NCI-H2081 treated with DMSO at 0.1 percent for 48 hours (cell line): ENCODE measurements around the gene WDR70.
"Not testable (repeated sequence)": the region's sequence is repeated elsewhere in the genome, so short reads cannot be mapped to it uniquely, and the experiment has no call there.

Experiments used
- DNase-seq: peaks from one replicate; lab custom pipeline; 2025; lab: John Stamatoyannopoulos, UW

WDR70 gene

DNA sequence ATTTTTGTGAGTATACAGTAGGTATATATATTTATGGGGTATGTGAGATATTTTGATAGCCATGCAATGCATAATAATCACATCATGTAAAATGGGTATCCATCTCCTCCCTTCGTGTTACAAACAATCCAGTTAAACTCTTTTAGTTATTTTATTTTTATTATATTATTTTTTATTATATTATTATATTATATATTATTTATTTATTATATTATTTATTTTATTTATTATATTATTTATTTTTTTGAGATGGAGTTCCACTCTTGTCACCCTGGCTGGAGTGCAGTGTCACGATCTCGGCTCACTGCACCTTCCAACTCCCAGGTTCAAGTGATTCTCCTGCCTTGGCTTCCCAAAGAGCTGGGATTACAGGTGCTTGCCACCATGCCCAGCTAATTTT lies 138.6 kb downstream of the WDR70 start:
- no peak for DNase-seq

DNA sequence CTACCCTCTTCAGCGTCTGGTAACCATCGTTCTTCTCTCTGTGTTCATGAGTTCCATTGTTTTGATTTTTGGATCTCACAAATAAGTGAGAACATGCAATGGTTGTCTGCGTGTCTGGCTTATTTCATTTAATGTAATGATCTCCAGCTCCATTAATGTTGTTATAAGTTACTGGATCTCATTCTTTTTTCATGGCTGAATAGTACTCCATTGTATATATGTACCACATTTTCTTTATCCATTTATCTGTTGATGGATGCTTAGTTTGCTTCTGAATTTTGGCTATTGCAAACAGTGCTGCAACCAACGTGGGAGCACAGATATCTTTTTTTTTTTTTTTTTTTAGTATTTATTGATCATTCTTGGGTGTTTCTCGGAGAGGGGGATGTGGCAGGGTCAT lies 139.2 kb downstream of the WDR70 start:
- DNase-seq, result not testable (repeated sequence)

DNA sequence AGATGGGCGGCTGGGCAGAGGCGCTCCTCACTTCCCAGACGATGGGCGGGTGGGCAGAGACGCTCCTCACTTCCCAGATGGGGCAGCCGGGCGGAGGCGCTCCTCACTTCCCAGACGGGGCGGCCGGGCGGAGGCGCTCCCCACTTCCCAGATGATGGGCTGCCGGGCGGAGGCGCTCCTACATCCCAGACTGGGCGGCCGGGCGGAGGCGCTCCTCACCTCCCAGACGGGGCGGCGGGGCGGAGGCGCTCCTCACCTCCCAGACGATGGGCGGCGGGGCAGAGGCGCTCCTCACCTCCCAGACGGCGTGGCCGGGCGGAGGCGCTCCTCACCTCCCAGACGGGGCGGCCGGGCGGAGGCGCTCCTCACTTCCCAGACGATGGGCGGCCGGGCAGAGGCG lies 140.2 kb downstream of the WDR70 start:
- no peak for DNase-seq

DNA sequence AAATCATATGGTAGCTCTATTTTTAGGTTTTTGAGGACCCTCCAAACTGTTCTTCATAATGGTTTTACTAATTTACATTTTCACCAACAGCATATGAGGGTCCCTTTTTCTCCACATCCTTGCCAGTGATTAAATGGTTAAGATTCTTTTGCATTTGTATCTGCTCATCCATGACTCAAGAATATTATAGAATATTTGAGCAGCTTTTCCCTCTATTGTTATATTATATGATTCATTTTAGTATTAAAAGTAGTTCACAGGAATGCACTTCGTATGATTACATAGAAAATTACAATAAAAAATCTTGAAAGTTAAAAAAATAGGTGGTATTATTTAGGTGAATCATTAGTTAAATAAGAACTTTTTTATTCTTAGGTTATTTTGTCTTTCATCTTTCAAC lies 140.7 kb downstream of the WDR70 start:
- DNase-seq, result no peak

DNA sequence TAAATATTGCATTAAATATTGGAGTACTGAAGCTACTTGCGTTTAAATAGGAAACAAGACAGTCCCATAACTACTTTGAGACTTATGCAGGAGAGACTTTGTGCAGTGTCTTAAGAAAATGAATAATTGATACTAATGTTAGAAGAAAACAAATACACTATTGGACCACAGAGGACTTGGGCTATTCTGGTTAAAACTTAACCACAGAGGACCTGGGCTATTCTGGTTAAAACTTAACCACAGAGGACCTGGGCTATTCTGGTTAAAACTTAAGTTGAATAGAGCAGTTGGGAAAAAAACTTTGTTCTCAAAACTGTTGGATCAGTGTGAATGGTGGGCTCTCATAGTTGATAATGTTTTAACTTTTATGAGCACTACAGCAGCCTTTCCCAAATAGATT lies 141.7 kb downstream of the WDR70 start:
- DNase-seq, result no peak

DNA sequence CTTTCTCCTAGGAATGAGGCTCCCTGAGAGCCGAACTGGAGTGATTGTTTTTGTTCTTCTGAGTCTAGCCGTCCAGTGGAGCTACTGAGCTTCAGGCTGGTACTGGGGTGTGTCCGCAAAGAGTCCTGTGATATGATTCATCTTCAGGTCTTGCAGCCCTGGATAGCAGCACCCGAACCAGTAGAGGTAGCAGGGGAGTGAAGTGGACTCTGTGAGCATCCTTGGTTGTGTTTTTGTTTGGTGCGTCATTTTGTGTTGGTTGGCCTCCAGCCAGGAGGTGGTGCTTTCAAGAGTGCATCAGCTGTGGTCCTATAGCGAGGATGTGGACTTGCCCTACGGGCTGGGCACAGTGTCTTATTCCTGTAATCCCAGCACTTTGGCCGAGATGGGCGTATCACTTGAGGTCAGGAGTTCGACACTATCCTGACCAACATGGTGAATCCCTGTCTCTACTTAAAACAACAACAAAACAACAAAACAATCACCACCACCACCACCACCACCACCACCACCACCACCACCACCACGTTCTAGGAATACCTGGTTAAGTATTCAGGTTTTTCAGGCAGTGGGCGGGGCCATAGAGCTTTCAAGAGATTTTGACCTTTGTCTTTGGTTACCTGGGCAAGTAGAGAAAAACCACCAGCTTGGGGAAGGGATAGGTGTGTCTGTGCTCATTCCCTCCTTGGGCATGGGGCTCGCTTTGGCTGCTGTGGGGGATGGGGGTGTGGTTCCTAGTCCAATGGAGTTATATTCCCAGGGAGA lies 154.0 kb downstream of the WDR70 start:
- DNase-seq, result no peak

DNA sequence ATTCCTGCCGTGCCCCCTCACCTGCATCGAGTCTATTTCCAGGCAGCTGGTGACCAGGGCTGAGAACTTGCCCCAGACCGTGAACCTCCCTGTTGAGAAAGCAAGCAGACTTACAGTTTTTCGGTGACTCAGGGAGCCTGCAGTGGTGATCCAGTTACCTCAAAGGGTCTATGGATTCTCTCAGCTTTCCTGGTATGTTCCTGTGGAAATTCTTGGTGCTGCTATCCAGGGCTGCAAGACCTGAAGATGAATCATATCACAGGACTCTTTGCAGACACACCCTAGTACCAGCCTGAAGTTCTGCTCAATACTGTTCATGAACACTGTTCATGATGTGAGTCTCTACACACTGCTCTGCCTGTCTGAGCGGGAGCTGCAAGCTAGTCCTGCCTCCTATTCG lies 154.7 kb downstream of the WDR70 start:
- no peak for DNase-seq

DNA sequence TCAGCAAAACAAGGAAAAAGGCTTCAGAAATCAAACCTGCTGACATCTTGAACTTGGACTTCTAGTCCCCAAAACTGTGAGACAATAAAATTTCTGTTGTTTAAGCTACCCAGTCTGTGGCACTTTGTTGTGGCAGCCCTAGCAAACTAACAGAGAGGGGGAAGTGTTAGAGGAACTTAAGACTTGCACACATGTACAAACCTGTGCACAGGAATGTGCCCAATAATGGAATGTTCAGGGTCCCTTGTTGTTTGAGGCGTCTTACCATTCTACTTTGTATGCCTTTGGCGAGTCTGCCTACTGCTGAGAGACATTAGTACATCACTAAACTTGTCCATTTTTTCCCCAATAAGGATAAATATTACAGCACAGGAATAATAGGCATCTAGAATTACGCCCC lies 160.3 kb downstream of the WDR70 start:
- no peak for DNase-seq

DNA sequence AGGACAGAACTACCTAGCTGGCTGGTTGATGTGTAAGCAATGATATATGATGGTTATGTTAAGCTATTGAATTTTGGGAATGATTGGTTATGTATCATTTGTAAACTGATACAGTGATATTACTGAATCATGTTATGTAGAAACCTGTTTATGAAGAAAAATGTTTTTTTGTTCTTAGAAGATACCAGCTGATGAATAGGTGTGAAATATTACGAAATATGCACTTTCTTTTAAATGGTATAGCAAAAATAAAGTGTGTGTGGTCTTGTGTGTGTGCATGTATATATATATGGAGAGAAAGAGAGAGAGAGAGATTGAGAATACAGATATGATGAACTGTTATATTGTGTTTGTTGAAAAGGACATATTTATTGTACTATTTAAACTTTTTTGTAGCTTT lies 164.1 kb downstream of the WDR70 start:
- no peak for DNase-seq

DNA sequence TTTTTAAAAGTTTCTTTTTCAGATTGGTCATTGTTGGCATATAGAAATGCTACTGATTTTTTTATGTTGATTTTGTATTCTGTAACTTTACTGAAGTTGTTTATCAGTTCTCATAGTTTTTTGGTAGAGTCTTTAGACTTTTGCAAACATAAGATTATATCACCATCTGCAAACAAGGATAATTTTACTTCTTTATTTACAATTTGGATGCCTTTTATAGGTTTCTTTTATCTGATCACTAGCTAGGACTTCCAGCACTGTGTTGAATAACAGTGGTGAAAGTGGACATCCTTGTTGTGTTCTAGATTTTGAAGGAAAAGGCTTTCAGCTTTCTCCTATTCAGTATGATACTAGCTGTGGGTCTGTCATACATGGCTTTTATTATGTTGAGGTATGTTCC lies 170.3 kb downstream of the WDR70 start:
- no peak for DNase-seq

DNA sequence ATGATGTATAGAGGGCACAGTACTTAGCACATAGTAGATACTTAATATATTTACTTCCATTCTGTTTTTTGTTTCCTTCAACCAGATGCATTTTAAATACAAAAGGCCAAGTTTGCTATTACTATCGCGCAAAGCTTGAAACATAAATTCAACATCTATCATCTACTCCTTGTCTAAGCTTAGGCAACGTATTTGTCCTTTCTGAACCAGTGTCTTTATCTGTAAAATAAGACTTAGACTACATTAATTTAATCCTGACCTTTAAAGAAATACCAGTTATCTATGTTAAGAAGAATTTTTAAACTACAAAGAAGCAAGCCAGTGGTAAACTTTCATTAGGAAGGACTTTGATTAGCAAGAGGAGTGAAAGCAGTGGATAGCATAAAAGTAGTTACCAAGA lies 173.0 kb downstream of the WDR70 start:
- no peak for DNase-seq

DNA sequence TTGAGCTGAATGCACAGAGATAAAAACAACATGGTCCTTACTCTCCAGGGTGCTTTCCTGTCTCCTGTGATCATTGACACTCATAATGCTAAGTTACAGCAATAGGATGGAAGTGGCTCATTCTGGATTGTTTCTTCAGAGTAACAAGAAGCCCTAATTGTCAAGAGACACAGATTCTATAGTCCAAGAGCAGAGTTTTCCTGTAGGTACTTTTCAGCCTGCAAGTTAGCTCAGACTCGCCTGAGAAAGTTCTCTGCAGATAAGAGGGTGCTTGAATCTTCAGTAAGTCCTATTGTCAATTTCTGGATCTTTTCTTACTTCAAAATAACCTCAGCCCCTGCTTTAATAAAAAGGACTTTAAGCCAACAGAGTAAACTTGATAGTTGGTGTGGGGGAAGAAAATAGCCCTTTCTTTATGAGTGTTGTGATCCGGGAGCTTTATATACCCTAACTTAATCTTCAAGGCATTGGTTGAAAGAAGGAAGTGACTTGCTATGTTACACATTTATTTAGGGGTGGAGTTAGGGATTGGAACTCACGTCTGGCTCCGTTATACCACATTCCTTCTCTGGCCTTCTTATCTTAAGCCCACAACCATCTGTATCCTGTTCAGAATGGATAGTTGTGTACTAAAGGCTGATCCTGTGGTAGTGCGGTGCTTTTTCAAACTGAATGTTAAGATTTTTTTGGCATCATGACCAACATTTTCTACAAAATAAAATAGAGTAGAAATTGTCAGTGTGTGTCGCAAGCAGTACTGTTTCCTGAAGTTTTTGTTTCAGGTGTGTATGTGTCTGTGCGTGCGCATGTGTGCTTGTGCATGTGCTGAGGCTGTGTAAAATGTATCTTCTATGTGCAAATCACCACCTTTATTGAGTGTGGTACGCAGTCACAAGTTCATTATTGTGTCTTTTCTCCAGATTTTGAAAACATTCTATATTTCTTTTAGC lies 173.9 kb downstream of the WDR70 start:
- no peak for DNase-seq

DNA sequence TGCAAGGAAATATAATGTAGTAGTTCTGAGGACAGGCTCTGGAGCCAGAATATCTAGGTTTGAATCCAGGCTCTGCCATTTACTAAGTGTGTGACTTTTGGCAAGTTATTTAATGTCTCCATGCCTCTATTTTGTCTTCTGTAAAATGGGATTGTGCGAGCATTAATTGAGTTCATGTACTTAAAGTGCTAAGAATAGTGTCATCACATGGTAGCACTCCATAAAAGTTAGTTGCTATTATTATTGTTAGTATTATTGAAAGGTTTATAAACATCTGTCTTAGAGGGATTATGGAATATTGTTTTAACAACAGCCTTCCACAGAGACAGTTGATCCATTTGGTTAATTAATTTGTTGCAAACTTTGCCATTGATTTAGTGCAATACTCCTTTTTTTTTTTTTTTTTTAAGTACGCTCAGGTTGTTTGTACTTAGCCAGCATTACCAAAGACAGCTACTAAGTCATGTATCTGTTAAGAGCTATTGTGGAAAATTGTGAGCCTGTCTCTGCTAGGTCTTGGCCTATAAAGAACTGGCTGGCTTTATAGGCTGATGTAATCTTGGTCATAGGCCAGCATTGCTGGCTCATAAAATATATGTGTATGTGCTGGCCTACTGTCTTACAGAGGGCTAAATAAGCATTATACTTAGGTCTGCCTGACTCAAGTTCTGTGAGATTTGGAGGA lies 174.7 kb downstream of the WDR70 start:
- no peak for DNase-seq

DNA sequence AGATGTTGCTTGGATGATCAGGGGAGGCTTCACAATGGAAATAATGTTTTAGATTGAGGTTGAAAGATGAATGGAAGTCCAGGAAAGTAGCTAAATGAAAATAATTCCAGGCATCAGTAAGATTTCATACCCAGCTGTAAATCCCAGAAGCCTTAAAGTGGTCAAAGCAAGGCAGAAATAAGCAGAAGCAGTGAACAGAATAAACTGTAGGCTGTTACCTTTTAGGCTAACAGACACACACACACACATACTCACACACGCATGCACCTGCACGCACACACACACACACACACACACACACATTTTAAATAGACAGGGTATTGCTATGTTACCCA lies 175.3 kb downstream of the WDR70 start:
- DNase-seq, result no peak

DNA sequence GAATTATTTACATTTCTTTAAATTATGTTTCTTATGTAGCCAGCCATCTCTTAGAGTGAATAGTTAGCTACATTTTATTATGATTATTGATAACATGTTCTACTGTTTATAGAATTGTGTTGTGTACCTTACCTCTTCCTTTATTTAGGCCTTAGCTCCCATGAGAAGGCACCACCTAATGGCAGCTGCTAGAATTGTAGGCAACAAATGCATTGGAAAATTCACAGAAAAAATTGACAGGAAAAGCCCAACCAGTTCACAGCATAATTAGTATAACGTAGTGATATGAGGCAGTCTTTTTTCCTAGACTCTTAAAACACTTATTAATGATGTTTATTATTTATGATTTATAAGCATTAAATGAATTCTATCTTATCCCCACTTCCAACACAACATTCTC lies 175.8 kb downstream of the WDR70 start:
- DNase-seq, result no peak

DNA sequence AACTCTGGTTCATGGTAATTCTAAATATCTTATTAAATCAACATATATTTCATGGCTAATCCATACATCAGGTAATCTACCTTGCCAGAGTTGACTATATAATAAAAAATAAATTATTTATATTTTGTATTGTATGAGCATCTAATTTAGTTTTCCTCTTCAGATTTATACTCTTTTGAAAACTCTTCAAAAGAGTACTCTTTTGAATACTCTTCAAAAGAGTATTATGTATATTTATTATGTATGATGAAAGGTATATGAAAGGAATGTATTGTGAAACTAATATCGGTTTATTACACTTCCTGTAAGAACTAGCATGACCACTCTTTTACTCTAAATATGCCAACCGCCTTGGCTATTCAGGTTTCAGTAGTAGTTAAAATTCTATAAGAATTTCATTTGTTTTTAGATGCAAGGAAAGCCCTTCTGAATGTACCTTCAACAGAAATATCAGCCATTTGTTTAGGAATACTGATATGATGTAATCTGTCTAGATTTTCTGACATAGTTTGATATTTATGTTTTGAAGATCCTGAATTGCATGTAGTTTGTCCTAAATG lies 178.7 kb downstream of the WDR70 start:
- no peak for DNase-seq

DNA sequence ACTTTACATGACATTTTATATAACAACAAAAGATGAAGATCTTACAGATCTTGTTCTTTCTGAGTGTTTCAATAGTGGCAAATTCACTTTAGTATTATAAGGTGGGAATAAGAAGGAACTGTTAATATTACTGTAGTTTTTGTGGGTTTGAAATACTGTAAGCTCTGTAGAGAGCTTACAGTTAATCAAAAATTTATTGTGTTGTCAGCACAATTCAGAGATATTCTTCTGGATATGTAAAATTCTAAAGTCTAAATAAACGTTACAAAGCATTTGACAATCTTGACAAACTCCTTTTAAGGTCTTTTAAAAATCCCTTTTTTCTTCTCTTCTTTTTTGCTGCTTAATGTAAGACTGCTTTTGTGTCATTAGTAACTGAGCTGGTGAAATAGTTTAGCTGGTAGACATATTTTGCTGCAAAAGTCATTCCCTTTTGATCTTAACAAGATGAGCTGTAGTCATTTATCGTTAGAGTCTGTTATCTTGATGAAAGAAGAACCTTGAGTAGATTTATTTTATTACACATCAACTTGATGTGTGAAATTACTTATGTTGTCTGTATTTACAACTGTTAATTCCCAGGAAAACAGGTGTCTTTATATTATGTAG lies 186.0 kb downstream of the WDR70 start:
- DNase-seq, result no peak

DNA sequence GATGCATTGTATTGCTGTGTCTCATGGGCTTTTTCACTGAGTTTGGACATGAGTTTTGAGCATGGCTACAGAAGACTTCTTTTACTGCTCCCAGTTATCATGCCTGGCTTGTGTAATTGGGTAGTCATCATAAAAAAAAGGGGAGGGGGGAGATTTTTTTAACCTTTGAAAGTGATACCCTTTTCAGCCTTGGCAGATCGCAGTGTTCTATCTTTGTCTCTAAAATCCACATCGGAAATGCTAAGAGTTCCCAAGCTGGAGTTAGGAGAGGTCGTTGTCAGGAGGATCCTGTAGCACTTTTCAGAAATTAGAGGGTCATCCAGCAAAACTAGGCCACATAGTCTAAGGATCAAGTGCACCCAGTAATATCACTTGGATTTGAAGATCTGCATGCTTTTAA lies 188.4 kb downstream of the WDR70 start:
- DNase-seq, result no peak

DNA sequence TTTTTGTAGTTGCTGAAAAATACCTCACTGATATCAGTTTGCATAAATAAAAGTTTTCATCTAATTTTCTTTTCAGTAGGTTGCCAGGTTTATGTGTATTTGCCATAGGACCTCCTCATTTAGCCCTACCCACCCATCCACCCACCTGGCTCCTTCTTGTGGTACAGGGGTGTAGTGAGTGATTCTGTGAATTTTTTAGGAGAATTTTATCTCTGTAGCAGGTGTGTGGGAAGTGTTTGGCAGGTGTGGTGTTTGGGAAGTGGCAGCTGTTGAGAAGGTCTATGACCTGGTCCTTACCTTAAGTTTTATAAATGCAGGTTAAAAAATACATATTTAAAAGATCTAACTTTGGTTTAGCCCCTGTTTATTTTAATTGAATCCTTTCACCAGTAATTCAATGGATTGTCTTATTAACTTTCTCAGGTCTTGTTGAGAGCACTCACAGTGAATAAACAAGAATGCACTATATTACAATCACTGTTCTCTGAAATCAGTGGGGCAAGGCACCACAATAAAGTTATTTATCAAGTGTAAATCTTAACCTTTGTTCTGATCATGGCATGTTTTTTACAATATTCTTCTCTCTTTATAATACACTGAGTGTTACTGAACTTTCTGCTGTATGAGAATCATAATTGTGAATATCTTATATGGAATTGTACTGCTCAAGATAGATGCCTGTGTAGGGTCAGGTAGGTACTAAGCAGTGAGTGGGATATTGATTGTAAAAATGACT lies 189.1 kb downstream of the WDR70 start:
- DNase-seq, result no peak

DNA sequence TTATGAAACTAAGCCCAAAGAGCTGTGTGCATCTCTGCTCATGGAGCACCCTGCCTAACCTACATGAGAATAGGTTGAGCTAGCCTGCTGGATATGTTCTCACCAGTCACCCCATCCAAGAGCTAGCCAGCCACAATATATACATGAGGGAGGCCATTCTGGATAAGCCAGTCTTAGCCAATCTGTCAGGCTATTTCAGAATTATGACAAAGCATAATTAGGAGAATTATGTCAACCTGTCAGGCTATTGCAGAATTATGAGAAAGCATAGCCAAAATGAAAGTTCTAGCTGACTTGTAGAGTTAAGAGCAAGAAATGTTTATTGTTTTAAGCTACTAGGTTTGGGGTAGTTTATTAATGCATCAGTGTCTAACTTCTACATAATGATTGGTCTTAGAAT lies 189.8 kb downstream of the WDR70 start:
- DNase-seq, result no peak

DNA sequence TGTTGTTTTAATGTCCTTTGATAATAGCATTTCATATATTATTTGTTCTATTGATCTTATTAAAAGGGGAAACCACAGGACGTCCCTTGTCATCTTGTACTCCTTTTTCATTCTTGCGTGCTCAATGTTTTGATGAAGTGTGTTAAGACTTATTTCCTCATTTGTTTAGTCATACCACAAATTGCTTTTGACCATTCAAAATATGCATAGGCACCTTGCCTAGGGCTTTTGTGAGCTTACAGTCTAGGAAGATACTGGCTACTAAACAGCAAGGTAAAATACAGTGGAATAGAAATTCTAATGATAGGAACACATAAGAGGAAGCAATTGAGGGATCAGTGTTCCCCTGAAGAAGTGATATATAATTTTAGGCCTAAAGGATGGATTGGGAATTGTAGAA lies 190.3 kb downstream of the WDR70 start:
- DNase-seq, result no peak
